CMK (cell line): Measurements from ENCODE around the gene KLHL1.

Experiments used
- DNase-seq: peaks from one replicate; pipeline ENCODE4 v3.0.0-alpha.2; 2010; ENCODE audit warnings: low read depth

KLHL1 gene

DNA sequence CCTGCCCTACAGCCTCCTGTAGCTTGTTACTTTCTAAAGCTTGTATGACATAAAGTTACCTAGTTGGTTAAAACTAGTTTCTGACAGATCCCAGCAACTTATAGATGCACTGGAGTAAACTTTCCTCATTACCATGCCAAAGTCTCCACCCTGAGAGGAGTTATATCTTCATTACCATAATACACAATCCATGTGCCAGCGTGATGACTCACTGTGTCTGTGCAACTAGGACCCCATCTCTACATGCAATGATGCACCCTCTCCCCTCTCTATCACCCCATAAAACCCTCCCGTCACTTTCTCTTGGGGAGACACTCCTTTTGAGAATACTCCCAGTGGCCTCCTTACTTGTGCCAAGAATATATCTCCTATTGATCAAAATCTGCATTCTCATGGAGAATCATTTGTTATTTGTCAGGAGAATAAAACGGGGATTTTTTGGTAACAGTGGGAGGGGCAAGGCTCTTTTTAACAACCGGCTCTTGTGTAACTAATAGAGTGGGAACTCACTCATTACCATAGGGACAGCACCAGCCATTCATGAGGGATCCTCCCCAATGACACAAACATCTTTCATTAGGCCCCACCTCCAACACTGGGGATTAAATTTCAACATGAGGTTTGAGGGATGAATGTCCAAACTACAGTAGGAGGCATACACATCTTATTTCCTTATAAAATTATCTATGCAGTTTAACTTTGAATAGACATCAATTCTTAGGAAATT lies 235.8 kb downstream of the KLHL1 start:
- no peak for DNase-seq

DNA sequence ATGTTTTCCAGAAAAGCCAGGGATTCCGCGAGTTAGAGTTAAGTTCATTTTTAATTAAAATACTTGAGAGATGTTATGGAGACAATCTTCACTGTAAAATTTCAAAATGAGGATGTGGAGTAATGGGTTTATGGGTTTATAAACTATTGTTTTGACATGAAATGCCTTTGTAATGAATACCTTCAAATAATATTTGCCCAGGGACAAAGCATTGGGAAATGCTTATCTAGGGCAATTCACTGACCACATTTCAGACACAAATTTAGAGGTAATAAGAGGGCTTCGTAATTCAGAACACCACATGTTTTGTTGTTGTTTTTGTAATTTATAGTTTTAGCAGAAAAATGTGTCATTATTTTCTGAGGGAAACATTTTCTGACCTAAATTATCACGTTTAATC lies 241.7 kb downstream of the KLHL1 start:
- no peak for DNase-seq

DNA sequence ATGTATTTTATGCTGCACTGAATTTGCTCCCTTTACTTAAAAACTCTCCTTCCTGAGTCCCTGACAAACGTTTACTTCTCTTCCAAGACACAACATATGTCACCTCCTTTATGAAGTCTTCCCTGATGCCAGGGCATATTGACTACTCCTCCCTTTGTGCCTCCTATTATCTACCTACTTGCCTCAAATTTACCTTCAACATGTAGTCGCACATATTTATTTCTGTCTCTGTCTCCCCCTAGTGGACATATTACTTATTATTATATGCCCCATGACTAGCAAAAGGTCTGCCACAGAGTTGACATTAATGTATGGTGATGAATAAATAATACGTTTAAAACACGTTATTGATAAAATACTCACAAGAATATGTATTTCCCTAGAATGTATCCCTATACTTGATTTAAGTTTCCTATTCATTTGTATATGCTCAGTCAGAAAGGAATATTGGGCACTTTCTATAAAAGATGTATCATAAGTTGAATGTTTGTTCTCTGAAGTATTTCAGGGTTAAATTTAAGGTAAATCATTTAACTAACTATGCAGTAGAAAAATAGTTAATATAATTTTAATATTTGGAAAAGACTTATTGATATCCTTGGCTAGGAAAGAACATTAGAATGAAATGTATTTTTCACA lies 250.9 kb downstream of the KLHL1 start:
- peak; percentile 15 for DNase-seq

DNA sequence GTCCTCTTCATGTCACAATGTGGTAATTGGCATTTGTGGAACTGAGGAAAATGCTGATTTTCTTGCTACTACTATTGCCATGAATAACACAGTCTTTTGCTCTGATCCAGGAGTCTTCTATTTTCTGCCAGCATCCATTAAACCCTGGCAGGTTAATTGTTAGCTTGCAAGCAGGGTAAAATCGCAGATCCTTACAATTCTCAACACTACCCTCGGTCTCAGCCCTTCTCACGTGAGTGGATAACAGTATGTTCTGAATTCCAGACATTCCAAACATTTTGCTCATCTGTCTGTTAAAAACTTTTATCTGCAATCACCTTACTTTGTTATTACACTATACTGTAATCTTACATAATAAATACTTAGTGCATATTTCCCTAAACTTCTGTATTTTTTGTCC lies 251.9 kb downstream of the KLHL1 start:
- DNase-seq, result no peak

DNA sequence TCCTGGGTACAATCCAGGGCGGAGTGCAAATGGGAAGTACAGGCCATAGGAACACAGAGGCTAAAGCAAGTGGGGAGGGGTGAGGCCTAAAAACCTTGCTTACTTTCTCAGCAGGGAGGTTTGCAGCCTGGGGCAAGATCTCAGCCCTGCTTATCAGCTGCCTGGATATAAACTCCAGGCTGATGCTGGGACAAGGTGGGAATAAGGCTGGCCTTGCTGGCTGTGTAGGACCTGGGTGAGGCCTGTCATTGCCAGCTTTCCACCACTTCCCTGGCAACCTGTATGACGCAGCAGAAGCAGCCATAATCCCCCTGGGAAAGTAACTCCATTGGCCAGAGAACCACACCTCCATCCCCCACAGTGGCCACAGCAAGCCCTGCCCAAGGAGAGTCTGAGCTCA lies 279.7 kb downstream of the KLHL1 start:
- DNase-seq, result no peak

DNA sequence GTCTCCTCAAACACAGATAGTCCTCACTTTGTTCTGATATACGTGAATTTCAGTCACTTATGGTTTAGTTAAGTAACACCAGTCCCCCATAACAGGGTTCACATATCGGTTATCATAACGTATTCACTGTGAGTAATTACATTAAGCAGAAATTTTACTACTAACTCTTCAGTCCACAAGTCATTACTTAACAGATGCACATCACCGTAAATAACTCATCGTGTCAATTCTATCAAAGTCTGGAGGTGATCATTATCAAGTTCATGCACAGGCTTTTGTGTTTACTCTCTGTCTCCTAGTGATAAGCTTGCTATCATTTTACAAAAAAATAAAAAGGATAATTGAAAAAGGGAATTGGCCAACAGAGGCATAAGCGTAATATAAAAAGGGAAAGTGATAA lies 288.1 kb downstream of the KLHL1 start:
- no peak for DNase-seq

DNA sequence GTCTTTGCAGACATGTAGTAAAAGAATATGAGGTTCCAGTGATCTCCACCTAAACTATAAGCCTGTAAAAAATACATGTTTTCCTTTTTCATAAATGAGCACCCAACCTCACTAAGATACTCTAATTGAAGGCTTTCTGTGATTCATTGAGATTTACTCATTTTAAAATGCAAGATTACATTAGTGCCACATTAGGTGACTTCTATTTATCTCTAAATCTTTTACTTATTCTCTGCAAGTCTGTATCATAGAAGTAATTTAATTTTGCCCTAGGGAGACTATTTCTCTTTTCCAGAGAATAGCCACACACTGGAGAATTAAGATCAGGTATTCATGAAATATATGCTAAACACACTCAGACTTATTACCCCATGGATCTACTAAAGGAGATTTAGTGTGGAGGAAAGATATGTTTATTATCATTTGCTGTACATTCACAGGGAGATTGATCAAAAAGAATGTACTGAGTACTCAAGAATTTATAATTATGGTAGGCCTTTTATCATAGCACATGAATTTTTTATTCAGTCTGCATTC lies 290.9 kb downstream of the KLHL1 start:
- DNase-seq, result no peak

DNA sequence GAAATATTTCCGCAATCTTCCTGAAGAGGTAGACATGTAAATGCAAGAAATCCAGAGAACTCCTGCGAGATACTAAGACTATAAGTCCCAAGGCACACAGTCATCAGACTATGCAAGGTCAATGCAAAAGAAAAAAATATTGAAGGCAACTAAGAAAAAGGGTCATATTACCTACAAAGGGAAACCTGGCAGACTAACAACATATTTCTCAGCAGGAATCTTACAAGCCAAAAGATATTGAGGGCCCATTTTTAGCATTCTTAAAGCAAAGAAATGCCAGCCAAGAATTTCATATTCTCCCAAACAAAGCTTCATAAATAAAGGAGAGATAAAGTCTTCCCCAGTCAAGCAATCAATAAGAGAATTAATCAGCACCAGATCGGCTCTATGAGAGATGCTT lies 299.1 kb downstream of the KLHL1 start:
- DNase-seq, result no peak

DNA sequence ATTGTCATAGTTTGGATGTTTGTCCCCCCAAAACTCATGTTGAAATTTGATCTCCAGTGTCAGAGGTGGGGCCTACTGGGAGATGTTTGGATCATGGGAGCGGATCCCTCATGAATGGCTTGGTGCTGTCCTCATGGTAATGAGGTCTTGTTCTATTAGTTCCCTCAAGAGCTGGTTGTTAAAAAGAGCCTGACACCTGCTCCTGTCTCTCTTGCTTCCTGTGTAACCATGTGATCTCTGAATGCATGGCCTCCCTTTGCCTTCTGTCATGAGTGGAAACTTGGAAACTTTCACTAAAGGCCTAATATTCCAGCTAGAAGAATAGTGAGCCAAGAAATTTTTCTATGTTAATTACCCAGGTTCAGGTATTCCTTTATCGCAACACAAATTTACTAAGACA lies 312.0 kb downstream of the KLHL1 start:
- no peak for DNase-seq

DNA sequence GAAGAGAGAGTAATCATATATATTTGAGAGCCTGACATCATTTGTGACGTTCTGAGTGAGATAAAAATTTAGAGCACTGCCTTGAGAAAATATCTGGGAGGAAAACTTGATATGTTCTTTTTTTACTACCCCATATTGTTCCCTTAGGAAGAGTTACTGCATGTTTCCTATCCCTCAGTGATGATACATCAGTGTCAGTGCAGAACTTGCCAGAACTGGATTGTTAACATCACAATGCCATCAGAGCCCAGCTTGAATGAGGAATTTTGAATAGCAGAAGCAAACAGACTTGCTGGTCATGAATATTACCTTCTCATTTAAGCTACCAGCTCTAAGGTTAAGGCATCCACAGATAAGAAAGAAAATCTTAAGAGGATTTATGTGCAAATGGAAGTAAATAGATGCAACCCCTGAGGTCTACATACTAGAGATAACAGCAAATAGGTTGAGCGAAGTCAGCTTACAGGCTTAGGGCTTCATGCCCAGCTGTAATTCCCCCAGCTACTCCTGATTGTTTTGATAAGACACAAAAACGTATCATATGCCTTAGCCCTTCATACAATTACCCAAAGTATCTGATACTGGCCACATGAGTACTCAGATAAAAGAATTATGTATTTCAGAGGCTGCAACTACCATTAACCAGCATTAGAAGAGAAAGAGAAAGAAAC lies 314.3 kb downstream of the KLHL1 start:
- no peak for DNase-seq

DNA sequence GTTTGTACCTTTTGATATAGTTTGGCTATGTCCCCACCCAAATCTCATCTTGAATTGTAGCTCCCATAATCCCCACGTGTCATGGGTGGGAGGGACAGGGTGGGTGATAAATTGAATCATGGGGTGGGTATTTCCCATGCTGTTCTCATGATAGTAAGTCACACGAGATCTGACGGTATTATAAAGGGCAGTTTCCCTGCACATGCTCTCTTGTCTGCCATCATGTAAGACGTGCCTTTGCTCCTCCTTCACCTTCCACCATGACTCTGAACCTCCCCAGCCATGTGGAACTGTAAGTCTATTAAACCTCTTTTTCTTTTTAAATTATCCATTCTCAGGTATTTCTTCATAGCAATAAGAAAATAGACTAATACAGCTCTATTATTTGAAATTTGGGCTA lies 331.3 kb downstream of the KLHL1 start:
- no peak for DNase-seq

DNA sequence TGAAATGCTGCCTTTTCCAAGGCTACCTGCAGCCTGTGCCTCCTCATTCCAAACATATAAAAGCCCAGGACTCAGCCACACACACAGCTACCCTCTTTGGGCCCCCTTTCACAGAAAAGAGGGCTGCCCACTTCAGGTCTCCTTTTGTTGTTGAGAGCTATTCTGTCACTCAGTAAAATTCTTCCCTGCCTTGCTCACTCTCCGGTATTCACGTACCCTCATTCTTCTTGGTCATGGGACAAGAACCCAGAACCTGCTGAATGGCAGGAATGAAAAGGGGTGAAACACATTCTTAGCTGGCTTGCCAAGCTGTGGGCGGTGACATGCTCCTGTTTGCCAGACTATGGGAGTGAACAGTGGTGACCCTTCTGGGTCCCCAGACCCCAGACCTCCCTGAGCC lies 338.6 kb downstream of the KLHL1 start:
- no peak for DNase-seq

DNA sequence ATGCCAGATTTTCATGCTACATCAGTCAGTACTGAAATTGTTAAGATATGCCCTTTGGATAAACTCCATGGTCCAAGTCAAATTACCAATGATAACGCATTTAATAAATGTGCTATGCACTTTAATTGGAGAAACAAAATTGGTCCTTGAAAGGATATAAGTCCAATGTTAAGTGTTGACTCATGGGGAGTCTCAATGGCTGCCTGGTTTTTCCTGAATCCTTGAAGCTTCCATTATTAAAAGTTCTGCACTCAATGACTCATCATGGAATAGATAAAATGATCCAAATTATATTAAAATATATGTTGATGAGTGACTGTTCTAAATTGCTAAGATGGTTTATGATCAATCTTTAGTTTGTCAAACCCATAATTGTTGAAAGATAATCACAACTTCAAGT lies 346.7 kb downstream of the KLHL1 start:
- DNase-seq, result no peak

DNA sequence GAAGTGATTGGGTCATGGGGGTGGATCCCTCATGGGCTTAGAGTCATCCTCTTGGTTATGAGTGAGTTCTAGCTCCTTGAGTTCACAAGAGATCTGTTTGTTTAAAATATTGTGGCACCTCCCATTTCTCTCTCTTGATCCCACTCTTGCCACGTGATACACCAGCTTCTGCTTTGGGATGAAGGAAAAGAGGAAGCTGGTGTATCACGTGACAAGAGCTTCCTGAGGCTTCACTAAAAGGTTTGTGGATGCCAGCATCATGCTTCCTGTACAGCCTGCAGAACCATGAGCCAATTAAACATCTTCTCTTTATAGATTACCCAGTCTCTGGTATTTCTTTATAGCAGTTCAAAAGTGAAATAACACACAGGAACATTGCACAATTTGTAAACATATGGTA lies 353.2 kb downstream of the KLHL1 start:
- DNase-seq, result no peak

DNA sequence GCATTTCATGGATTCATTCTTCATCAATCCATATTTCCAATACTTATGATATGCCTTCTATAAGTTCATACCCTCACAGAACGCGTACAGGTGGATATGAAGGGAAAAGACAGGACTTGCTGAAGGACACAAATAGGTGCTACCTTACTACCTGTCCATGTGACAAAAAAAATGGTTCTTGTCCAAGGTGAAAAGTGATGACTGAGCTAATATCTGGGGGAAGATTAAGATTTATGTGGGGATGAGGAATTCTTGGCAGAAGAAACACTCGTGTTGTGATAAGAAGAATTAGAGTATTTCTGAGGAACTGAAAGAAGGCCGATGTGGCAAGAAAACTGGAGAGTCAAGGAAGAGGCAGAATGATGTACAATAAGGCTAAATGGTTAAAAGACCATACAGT lies 357.0 kb downstream of the KLHL1 start:
- DNase-seq, result no peak

DNA sequence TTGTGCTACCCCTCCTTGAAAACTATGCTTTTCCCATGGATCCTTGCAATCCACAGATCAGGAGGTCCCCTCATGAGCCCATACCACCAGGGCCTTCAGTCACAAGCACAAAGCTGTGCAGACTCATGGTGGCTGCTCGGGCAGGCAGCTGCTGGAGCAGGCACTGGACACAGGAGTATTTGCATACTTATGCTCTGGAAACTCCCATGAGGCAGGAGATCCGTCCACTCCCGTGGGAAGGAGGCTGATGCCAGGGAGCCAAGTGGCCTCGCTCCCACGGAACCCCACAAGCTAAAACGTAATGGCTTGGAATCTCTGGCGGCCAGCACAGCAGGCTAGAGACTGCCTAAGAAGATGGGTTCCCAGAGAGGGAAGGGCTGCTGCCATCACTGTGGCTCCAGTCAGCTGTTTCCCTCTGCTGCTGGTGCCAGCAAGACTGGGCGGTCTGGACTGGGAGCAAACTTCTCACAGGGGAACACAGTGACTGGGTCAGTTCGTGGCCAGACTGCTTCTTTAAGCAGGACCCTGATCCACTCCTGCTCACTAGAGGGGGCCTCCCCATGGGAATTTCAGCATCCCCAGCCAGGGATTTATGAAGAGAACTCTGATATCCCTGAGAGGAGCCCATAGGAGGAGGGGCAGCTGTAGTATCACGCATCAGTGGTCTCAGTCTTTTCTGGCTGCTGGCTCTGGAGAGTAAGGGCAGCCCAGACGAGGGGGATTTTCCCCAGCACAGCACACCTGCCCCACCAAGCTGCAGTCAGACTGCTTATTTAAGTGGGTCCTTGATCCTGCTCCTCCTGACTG lies 370.9 kb downstream of the KLHL1 start:
- DNase-seq, result no peak

DNA sequence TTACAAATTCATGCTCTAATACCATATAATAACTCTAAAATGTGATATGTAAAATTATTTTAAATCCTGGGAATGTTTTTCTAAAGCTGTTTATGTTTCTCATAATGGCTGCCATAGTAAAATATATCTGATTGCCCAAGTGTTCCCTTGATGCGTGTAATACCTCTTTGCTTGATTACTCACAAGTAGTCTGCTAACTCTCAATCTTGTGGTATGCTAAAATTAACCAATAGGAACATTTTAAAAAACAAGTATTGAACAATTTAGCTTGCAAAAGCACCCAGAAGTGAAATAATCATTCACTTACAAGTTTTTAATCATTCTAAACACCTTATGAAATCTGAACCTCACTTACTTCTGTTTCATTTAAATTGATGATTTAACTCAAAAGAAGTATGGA lies 386.6 kb downstream of the KLHL1 start:
- DNase-seq, result no peak

DNA sequence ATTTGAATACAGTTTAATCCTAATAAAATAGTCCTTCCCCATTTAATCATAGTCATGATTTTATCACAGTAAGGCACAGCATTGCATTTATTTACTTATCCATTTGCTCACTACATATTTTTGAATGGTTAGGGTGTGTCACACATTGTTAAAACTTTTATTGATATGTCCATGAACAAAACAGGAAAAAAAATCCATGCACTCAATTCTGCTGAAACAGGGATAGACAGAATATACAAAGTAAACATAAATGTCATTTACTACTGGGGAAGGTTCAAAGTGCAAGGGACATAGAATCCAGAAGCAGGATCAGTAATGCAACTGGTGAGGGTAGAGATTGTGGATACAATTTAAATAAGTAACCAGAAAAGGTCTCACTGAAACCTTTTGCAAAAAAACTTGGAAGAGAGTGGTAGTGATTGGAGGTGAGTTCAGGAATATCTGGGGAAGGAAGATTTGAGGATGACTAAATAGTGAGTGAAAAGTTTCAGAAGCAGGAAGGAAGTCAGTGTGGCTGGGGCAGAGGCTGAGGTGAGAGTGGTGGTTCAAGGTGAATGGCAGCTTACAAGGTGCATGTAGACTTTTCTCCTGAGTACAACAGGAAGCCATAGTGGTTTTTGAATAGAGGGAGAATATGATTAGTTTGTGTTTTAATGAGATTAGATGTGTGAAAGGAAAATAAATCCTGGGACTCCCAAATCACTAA lies 387.8 kb downstream of the KLHL1 start:
- no peak for DNase-seq

DNA sequence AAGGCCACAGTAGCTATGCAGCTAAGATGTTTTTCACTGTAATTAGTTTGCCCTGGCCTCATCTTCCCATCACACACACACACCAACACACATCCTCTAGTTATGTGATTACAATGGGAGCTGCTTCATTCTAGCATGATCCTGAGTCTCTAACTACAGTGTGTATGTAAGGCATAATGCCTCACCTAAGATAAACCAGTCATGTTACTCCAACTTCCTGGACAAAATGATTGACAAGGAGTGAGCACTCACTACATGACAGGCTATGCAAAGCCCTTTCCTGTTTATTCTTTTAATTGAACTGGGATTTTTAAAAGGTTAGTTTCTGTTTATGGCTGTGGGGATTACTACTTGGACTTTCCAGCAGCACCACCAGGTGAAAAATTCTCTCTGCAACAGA lies 401.4 kb downstream of the KLHL1 start:
- DNase-seq, result no peak

DNA sequence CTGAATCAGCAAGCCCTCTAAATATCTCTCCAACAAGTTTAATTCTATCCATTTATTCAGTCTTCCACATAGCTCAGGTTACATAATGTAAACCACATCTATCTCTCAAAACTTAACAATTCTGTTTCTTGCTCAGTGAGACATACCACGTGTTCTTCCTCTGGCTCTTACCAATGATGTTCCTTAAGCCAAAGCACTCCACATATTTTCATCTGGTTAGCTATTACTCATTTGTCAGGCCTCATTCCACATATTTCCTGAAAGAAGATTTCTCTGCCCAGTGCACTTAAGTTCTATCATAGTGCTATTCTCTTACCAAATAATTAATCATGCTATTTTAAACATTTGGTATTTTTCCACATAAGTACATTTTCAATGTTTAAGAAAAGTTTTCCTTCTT lies 403.9 kb downstream of the KLHL1 start:
- DNase-seq, result no peak

DNA sequence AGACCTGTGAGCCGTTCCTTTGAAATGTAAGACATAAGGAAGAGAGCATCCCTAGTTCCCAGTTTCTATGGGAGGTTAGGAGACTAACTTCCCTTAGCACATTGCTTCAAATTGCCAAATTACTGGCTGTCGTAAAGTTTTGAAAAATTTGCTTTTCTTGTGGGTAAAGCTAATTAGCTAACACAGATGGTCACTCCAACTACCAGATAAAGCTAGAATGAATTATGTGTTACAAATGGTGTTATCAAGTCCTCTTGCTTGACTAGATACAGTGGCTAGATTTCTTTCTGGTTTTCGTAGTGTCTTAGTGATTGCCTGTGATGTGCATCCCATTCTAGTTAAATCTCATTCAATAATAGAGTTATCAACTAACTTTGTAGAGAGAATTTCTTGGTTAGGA lies 417.3 kb downstream of the KLHL1 start:
- no peak for DNase-seq
